ENCODE measurements around the gene CD244.
A peak's percentile ranks its signal among the peaks of the same experiment; 100 is the strongest.
"Not testable (repeated sequence)": the region's sequence is repeated elsewhere in the genome, so short reads cannot be mapped to it uniquely, and the experiment has no call there.

The CD244 gene

DNA sequence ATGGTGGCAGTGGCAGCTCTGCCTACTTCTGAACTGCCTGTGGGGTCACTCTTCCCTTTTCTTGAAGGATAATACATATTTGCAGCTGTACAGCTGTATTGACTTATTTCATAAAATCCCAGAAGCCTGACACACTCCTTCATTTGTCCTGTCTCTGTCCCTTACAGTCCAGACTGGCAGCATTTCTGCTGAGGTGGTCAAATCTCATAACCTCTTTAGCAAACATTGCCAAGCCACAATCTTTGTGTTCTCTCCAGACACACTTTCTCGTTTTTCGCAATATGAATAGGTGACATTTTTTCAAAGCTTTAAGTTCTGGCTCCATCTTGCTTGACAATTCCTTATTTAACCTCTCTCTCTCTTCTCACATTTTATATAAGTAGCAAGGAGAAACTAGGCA, 51.5 kb downstream of the CD244 start:
- no peak for DNase-seq (ENCODE audit: low read depth)

DNA sequence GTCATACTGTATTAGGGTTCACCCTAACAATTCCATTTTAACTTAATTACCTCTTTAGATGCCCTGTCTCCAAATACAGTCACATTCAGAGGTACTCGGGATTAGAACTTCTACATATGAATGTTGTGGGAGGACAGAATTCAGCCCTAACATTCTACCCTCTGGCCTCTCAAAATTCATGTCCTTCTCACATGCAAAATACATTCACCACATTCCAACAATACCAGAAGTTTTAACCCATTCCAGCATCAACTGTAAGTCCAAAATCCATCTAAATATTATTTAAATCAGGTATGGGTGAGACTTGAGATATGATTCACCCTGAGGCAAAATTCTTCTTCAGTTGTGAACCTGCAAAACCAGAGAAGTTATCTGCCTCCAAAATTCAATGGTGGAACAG, 52.2 kb downstream of the CD244 start:
- DNase-seq (ENCODE audit: low read depth) = no peak

DNA sequence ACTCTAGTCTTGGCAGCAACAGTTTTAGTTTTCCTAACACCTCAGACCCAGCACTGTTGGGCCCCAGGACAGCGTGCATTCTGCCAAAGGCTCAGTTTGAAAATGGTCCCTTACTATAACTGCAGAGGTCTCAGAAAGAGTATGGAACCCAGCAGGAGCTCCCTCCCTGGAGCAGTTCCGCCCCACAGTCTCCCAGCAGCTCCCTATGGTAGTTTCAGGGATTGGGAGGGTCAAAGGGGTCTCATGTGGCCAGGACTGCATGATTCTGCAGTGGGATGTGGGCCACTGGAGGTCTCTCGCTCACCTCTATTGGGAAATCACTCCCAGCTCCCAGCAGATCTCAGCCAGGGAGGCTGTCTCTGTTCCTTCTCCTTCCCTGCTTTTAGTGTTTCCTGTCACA, 54.4 kb downstream of the CD244 start:
- no peak for DNase-seq (ENCODE audit: low read depth)

DNA sequence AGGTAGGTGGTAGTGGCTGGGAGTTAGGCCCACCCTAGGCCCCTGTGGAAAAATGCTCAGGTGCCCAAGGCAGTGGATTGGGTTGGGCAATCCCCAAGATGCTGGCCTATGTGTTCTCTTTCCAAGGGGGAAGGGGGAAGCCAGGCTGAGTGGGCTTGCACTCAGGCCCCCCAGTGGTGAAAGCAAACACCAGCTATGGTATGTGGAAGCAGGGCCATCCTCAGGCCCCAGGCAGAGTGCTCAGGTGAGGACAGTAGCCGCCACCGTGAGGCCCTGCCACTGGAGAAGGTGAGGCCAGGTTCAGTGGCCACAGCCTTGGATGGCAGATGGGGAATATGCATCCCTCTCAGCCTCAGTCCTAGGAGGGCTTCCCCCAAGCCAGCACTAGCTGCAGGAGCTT, 54.9 kb downstream of the CD244 start:
- no peak for DNase-seq (ENCODE audit: low read depth)

DNA sequence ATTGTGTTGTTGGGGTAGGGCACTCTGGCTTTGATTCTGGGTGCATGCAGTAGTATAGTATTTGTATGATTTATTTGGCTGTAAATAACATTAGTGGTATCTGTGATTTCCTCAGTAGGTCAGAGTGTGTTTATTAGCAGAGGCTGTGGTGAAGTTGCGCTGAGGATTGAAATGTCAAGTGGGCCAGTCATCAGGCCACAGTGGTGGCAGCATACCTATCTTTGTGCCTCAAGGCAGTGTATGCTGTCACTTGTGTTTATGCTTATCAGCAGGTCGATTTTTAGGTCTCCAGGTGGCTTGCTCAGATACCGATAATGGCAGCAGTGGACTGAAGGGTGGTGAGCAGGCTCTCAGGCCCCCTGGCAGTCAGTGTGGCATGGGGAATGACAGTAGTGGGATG, 55.4 kb downstream of the CD244 start:
- no peak for DNase-seq (ENCODE audit: low read depth)

DNA sequence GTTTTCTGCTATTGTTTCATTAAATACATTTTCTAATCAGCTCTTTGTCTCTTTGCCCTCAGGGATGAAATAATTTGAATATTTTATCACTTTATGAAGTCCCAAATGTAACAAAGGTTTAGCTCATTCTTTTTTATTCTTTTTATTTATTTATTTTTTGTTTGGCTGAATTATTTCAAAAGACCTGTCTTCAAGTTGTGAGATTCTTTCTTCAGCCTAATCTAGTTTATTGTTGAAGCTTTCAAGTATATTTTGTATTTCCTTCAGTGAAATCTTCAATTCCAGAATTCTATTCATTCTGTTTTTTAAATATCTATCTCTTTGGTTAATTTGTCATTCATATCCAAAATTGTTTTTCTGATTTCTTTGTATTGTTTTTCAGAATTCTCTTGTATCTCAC, 55.9 kb downstream of the CD244 start:
- DNase-seq (ENCODE audit: low read depth) = no peak

DNA sequence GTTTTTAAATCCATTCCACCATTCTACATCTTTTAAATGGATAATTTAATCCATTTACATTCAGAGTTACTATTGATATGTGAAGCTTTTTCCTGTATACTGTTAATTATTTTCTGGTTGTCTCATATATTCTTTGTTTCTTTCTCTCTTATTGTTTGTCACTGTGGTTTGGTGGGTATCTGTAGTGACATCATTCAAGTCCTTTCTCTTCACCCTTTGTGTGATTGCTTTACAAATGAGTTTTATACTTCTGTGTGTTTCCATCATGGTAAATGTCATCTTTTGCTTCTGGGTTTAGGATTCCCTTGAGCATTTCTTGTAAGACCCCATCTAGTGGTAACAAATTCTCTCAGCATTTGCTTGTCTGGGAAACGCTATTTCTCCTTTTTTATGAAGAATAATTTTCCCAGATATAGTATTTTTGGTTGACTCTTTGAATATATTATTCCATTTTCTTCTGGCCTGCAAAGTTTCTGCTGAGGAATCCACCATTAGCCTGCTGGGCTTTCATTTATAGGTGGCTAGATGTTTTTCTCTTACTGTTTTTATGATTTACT, 56.5 kb downstream of the CD244 start:
- DNase-seq (ENCODE audit: low read depth) = no peak

DNA sequence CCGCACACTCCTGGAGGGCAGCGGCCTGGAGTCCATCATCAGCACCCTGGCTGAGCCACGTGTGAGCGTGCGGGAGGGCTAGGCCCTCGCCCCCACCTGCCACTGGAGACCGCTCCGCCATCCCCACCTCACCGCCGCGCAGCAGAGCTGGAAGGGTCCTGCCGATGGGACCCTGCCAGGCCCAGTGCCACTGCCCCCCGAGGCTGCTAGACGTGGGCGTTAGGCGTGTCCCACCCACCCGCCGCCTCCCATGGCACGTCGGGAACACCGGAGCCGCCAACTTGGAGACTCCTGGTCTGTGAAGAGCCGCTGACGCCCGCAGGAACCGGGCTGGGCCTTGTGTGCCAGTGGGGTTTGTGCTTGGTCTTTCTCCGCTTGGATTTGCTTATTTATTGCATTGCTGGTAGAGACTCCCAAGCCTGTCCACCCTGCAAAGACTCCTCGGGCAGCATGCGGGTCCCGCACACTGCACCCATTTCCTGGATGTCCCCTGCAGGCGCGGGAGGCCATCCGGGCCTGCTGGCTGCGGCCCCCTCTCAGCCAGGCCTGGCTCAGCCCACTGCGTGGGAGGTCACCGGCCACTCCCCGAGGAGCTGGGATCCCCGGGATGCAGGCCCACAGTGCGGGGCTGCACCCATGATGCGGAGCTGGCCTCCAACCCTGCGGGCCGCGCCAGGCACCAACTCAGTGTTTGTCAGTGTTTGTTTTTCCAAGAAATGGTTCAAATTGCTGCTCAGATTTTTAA, 60.7 kb downstream of the CD244 start:
- no peak for DNase-seq (ENCODE audit: low read depth)

DNA sequence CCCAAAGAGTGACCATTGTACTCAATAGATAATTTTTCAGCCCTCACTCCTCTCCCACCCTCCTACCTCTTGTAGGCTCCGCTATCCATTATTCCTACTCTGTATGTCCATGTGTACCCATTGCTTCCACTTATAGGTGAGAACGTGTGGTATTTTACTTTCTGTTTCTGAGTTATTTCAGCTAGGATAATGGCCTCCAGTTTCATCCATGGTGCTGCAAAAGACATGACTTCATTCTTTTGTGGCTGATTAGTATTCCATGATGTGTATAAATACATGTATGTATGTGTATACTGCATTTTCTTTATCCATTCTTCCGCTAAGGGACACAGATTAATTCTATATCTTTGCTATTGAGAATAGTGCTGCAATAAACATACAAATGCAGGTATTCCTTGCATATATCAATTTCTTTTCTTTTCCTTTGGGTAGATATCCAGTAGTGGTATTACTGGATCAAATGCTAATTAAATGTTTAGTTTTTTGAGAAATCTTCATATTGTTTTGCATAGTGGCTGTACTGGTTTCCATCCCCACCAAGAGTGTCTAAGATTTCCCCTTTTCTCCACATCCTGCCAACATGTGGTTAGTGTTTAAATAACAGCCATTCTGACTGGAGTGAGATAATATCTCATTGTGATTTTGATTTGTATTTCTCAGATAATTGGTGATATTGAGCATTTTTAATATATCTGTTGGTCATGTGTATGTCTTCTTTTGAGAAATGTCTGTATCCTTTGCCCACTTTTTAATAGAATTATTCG, 61.9 kb downstream of the CD244 start:
- DNase-seq (ENCODE audit: low read depth) = no peak

DNA sequence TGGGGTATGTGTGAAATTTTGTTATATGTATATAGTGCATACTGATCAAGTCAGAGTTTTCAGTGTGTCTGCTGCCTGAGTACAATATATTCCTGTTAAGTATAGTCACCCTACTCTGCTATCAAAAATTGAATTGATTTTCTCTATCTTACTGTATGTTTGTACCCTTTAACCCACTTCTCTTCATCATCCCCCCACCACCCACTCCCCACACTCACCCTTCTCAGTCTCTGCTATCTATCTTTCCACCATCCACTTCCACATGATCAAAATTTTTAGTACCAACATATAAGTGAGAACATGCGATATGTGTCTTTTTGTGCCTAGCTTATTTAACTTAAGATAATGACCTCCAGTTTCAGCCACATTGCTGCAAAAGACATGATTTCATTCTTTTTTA, 62.5 kb downstream of the CD244 start:
- no peak for DNase-seq (ENCODE audit: low read depth)

DNA sequence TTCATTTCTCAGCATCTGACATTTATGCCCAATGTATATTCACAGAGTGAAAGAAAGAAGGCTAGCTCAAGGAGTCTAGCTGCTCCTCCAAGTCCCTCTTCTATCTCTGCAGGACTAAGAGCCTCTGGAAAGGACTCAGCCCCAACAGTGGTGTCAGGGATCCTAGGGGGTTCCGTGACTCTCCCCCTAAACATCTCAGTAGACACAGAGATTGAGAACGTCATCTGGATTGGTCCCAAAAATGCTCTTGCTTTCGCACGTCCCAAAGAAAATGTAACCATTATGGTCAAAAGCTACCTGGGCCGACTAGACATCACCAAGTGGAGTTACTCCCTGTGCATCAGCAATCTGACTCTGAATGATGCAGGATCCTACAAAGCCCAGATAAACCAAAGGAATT, 63.0 kb downstream of the CD244 start:
- no peak for DNase-seq (ENCODE audit: low read depth)

DNA sequence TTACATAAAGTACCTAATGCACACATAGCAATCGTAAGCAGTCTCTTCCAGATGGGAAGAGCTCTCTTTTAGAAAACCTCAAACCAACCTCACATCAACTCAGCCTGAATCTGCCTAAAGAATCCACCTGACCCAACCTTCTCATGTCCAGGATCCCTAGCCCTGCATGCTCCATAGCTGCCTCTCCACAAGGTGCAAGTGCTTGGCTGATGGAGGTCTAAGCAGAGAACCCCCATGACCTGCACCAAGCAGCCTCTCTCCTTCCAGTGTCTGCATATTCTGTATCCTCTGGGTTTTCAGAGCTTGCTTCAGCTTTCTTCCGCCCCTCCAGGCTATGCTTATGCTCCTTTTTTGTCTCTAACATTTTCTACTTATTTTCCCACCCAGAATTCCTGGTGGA, 64.2 kb downstream of the CD244 start:
- DNase-seq (ENCODE audit: low read depth) = no peak

DNA sequence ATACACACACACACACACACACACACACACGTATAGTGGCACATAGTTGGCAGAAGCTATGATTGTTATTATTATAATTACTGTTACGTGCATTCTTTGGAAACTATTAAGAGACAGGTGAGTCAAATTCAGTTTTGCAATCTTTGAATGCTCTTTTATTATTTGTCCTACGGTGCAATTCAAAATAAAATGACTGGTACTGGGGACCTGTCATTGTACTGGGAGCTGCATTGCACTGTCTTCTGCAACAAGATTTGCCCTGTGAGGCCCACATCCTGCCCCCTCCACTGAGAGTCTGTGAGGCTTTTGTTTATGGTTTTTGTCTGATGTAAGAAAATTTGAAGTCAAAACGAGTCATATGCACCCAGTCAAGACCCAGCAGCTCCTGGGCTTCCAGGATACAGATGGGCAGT, 64.8 kb downstream of the CD244 start:
- DNase-seq (ENCODE audit: low read depth) = no peak

DNA sequence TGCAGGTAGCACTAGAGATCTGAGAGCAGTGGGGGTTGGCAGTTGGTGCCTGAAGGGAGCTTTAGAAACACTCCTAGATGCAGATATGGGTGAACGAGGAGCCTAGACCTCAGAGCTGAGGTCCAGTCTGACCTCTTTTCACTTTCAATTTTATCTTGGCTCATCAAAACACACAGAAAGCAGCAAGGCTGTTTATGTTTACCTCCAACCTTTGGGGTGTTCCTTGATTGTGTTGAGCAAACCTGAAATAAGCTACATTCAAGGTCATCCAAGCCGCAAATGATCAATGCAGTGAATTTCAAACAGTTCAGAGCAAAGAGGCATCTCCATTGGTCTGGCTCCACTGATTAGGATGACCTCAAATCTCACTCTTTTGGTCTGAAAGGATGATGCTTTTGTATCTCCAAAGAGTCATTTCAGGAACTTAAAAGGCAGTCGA, 65.4 kb downstream of the CD244 start:
- DNase-seq (ENCODE audit: low read depth) = no peak

DNA sequence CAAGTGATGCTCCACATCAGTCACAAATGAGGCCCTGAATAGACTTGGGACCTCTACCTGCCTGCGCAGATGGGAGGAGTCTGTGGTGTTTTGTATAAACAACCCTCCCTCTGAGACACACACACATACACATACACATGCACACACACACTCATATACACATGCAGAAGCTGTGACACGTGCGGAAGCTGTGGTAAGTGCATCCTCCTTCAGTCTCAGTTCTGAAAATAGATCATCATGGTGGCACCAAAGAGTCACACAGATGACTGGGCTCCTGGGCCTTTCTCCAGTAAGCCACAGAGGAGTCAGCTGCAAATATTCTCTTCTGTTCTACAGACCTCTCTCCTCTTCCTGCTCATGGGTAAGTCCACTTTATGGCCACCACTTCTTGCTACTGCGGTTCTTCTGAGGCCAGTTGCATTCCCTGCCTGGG, 66.7 kb downstream of the CD244 start, which contains the start of gene LY9:
LY9 (plus strand) TSS at position 224 of the 433 bp plus-strand sequence; CDS start at position 238, 14 bp downstream.
- DNase-seq (ENCODE audit: low read depth) = peak; percentile 77

DNA sequence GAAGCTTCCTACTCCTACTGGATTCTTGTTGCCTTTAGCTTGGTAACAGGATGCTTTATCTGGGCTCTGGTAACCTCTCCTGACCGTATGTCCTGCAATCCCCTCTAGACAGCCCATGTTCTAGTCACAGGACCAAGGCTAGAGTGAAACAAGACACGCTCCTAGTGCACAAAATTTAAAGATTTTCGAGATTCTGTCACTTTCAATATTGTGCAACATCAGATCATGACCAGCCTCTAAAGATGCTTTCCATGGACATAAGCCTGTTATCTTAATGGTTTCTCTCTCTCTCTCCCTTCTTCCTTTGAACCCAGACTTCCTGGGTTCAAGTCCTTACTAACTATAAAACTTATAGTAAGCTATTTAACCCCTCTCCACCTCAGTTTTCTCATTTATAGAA, 68.3 kb downstream of the CD244 start:
- no peak for DNase-seq (ENCODE audit: low read depth)

DNA sequence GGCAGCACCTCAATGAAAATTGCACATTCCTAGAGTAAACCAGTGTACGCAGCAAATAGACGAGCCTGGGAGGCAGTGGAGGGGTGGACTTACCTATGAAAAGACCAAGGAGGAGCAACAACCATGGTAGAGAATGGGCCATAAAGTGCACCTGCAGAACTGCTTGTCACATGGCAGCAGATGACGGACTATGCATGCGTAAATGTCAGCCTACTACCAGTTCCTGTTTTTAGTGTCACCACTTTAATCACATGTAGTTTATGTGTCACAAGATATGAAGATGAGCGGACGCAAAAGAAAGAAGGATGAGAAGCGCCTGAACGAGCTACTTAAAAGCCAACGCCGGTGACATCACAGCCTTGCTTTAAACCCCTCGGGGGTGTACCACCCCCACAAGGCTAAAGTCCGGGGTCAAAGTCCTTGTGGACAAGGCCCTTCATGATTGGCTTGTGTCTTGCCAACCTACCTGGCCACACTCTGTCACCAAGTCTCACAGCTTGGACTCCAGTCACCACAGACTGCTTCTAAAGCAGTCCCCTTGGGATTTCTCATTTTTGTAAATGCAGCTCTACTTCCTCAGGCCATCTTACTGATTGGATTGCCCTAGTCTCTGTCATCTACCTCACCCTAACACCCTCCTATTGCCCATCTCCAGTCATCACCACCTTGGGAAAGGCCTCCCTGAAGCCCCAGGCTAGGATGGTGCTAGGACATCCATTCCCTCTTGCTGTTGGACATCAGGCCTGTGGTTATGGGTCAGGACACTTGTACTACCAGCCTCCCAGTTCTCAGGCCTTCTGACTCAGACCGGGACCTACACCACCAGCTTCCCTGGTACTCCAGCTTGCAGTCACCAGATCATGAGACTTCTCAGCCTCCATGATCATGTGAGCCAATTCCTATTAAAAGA, 72.7 kb downstream of the CD244 start:
- DNase-seq (ENCODE audit: low read depth) = no peak

DNA sequence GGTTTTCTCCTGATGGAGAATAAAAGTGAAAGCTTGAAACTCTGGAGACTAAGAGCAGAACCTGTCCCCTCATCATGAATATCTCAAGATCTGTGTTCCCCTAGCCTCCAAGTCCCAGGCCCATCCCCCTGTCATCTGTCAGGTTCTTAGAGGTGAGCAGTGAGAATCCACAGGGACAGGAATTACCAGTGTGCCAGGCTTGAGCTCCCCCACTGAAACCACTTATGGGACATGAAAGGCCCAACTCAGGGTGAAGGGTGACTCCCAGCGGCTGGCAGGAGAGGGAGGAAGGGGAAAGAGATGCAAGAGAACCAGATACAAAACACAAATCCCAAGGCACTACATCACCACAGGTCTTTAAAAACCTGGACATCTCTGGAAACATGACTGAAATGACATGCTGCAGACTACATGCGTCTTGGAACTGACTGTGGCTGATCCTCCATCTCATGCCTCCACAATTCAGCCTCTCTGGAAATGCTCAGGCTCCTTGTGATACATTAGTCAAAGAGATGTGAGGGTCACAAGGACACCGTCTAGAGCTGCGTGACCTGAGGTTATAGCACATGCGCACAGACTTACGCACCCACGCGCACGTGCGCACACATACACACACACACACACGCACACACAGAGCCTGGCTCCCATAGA, 73.5 kb downstream of the CD244 start:
- DNase-seq (ENCODE audit: low read depth) = no peak

DNA sequence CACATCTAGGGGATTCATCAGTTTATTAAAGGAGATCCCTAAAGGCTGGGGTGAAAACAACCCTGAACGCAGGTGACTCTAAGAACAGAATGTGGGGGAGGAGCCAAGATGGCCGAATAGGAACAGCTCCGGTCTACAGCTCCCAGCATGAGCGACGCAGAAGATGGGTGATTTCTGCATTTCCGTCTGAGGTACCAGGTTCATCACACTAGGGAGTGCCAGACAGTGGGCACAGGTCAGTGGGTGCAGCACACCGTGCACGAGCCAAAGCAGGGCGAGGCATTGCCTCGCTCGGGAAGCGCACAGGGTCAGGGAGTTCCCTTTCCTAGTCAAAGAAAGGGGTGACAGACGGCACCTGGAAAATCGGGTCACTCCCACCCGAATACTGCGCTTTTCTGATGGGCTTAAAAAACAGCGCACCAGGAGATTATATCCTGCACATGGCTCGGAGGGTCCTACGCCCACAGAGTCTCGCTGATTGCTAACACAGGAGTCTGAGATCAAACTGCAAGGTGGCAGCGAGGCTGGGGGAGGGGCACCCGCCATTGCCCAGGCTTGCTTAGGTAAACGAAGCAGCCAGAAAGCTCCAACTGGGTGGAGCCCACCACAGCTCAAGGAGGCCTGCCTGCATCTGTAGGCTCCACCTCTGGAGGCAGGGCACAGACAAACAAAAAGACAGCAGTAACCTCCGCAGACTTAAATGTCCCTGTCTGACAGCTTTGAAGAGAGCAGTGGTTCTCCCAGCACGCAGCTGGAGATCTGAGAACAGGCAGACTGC, 79.5 kb downstream of the CD244 start:
- not testable (repeated sequence) for DNase-seq (ENCODE audit: low read depth)

DNA sequence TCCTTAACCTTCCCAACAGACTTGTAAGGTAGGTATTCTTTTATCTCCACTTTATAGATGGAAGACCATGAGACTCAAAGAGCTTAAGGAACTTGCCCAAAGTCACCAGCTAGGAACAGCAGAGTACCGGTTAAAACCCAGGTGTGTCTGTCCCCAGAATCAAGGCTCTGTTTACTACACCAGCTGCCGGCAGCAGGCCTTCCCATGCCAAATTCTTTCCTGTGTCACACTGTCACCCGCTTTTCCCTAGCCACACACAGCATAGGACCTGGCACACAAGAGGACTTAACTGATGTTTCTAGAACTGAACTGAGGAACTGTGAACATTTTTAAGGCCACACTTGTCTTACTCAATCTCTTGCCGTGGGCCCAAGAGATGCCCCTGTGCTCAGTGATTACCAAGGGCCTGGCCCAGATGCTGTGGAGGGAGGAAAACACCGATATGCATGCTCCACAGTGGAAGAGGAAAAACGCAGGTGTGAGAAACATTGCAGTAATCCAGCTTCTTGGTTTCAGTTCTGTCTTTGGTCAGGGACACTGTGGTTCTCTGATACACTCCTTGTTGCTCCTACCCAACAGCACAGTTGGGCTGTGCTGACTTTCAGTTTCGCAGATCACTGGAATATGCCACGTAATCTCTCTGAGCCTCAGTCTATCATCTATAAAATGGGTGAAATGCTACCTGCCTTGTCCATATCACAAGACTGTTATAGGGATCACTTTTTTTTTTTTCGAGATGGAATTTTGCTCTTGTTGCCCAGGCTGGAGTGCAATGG, 80.6 kb downstream of the CD244 start:
- DNase-seq (ENCODE audit: low read depth) = no peak

All from stimulated activated CD4-positive, alpha-beta T cell treated with anti-CD3 and anti-CD28 coated beads, Interleukin-2, amount 100 ng/mL, for 4 hours (primary cell).